HepG2 (cell line): ENCODE data around the gene LINC00237. TPM values are rescaled to one million over a fixed set of nuclear protein-coding genes. Genes with fewer than 3 reads are reported as not detected.
A peak's percentile ranks its signal among the peaks of the same experiment; 100 is the strongest.

ENCODE experiments used
- AHDC1 ChIP-seq: sonication (generic); formaldehyde crosslinking; IDR thresholded peaks from 2 replicates; pipeline ENCODE4 v1.5.1; 2020; ENCODE audit warnings: mild to moderate bottlenecking, missing genetic modification reagents, borderline replicate concordance
- ARNTL ChIP-seq: sonication (generic); formaldehyde crosslinking; IDR thresholded peaks from 2 replicates; pipeline ENCODE4 v1.4.0; 2020; ENCODE audit warnings: mild to moderate bottlenecking, missing genetic modification reagents
- ATF4 ChIP-seq, 2 experiments: fragments of 450-650 bp in 1 of 2; sonication (generic) in 1 of 2; formaldehyde crosslinking; IDR thresholded peaks; 2 replicates each; pipeline versions ENCODE4 v1.5.0 to v1.8.0; 2020 to 2022; ENCODE audit warnings: mild to moderate bottlenecking in 1 of 2, missing genetic modification reagents in 1 of 2
- BORCS8-MEF2B ChIP-seq: sonication (generic); formaldehyde crosslinking; IDR thresholded peaks from 2 replicates; pipeline ENCODE4 v1.8.0; 2022; ENCODE audit warnings: mild to moderate bottlenecking, missing genetic modification reagents
- CBX5 ChIP-seq: sonication (generic); formaldehyde crosslinking; IDR thresholded peaks from 2 replicates; pipeline ENCODE4 v1.4.0; 2020; ENCODE audit warnings: missing genetic modification reagents, borderline replicate concordance
- FOXP4 ChIP-seq: sonication (generic); formaldehyde crosslinking; IDR thresholded peaks from 2 replicates; pipeline ENCODE4 v1.4.0; 2020; ENCODE audit warnings: missing genetic modification reagents
- HDAC1 ChIP-seq: sonication (generic); formaldehyde crosslinking; IDR thresholded peaks from 2 replicates; pipeline ENCODE4 v1.5.1; 2020; ENCODE audit warnings: mild to moderate bottlenecking, missing genetic modification reagents
- HNRNPUL1 ChIP-seq: fragments of 200-400 bp; formaldehyde crosslinking; IDR thresholded peaks from 2 replicates; pipeline ENCODE4 v1.6.1; 2017; ENCODE audit warnings: low read depth, mild to moderate bottlenecking, low read length, moderate library complexity
- KDM6A ChIP-seq: IDR thresholded peaks from 2 replicates; pipeline ENCODE4 v1.6.1; 2016; ENCODE audit warnings: low read depth
- MLLT10 ChIP-seq: sonication (generic); formaldehyde crosslinking; IDR thresholded peaks from 2 replicates; pipeline ENCODE4 v1.4.0; 2020; ENCODE audit warnings: missing genetic modification reagents
- NR1H2 ChIP-seq: sonication (generic); formaldehyde crosslinking; IDR thresholded peaks from 2 replicates; pipeline ENCODE4 v1.8.1; 2022; ENCODE audit warnings: low read depth, missing genetic modification reagents, borderline replicate concordance
- RARG ChIP-seq: sonication (generic); formaldehyde crosslinking; IDR thresholded peaks from 2 replicates; pipeline ENCODE4 v1.4.0; 2020; ENCODE audit warnings: low read depth, mild to moderate bottlenecking, missing genetic modification reagents
- SMARCE1 ChIP-seq: fragments of 450-650 bp; IDR thresholded peaks from 2 replicates; pipeline ENCODE4 v1.6.1; 2017; ENCODE audit warnings: borderline replicate concordance
- SMYD3 ChIP-seq: sonication (generic); formaldehyde crosslinking; IDR thresholded peaks from 2 replicates; pipeline ENCODE4 v1.8.1; 2023; ENCODE audit warnings: mild to moderate bottlenecking, missing genetic modification reagents
- SOX13 ChIP-seq, 3 experiments: fragments of 450-650 bp in 1 of 3; sonication (generic) in 1 of 3; formaldehyde crosslinking in 1 of 3; IDR thresholded peaks in 2 of 3; conservative IDR thresholded peaks in 1 of 3; 2 replicates each; pipeline versions ENCODE4 v1.5.0 to v1.6.1; 2016 to 2020; ENCODE audit warnings: antibody characterized with exemption in 1 of 3, mild to moderate bottlenecking in 1 of 3, missing compliant biosample characterization in 1 of 3, missing genetic modification reagents in 1 of 3, moderate library complexity in 1 of 3
- TEAD3 ChIP-seq: optimal IDR thresholded peaks from 2 replicates; pipeline ENCODE3; 2016; ENCODE audit warnings: borderline replicate concordance
- ZNF263 ChIP-seq: sonication (generic); formaldehyde crosslinking; IDR thresholded peaks from 2 replicates; pipeline ENCODE4 v1.4.0; 2020; ENCODE audit warnings: missing genetic modification reagents
- ZNF569 ChIP-seq: sonication (generic); formaldehyde crosslinking; IDR thresholded peaks from 2 replicates; pipeline ENCODE4 v1.5.0; 2020; ENCODE audit warnings: mild to moderate bottlenecking, missing genetic modification reagents, moderate library complexity, borderline replicate concordance
- ZNF605 ChIP-seq: sonication (generic); formaldehyde crosslinking; IDR thresholded peaks from 2 replicates; pipeline ENCODE4 v1.8.0; 2022; ENCODE audit warnings: mild to moderate bottlenecking, missing genetic modification reagents
- ZNF850 ChIP-seq: sonication (generic); formaldehyde crosslinking; conservative IDR thresholded peaks from 2 replicates; pipeline ENCODE4 v1.9.0; 2021; ENCODE audit warnings: mild to moderate bottlenecking, missing genetic modification reagents
- ZSCAN30 ChIP-seq: sonication (generic); formaldehyde crosslinking; IDR thresholded peaks from 2 replicates; pipeline ENCODE4 v1.5.0; 2020; ENCODE audit warnings: mild to moderate bottlenecking, missing genetic modification reagents
- ZZZ3 ChIP-seq: sonication (generic); formaldehyde crosslinking; IDR thresholded peaks from 2 replicates; pipeline ENCODE4 v1.4.0; 2020; ENCODE audit warnings: missing genetic modification reagents, mild to moderate bottlenecking, borderline replicate concordance
- polyA plus RNA-seq, 8 experiments: library from polyadenylated mRNA; depleted of rRNA in 3 of 8; stranded (reverse) in 7 of 8; unstranded in 1 of 8; fragments of >200 nt; fragmentation: Illumina TruSeq in 4 of 8; extraction: Trizol in 4 of 8; gene quantifications; 2 replicates each; pipeline versions ENCODE4 v1.2.1 to v1.2.3, GENCODE V29; 2011 to 2016; ENCODE audit warnings: low read depth in 4 of 8, missing spikeins in 1 of 8, mixed read lengths in 1 of 8; ENCODE audit not compliant: insufficient read depth in 1 of 8
- total RNA-seq, 5 experiments: library from RNA; depleted of rRNA; stranded (reverse); fragments of >200 nt; fragmentation: Illumina TruSeq; extraction: Trizol; gene quantifications; 2 replicates each; pipeline ENCODE4 v1.2.3, GENCODE V29; 2016; ENCODE audit warnings: low read depth in 1 of 5

The LINC00237 gene
- total and polyA plus RNA-seq, 2 of the 13 experiments (the other 11 are each of a cell fraction or from before 2014, with no cell fraction given), result not detected

DNA sequence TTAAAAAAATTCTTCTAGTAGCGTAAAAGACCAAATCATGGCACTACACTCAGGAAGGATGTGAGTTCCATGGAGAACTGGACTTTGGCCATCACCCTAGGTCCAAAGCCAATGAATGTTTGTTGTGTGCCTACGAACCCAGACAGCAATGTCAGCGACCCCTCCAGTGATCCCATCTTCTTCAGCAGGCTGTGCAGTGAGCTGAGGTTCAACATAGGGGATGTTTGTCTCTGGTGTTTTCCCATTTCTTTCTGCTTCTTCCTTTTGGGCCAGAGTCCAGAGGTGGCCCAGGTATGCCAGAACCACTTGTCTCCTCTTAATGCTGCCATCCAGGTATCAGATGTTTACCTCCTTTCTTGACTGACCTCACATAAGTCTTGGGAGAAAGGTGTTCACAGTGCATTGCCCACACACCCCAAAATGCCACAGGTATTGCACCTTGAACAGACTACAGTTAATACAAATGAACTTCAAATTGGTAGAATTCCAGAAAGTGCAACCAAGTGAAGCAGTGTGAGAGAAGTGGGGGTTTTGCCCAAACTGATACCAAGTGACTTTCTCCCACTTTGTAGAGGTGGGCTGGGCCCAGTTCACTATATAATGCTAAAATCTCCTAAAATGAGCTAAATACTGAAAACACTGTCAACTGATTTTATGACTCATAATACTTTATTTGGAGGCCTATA is 33.9 kb upstream of the LINC00237 start (continued):
- TF ChIP-seq ATF4 (CRISPR knock-in tag; IDR thresholded peaks at IDR 0.05) (no peak; a peak in 1 of 4 replicates), ZNF850 (no peak), KDM6A (peak; percentile 49; the same call in 1 of the 2 replicates), MLLT10 (no peak), TEAD3 (CRISPR knock-in tag) (peak; percentile 86), FOXP4 (peak; percentile 79), AHDC1 (CRISPR knock-in tag) (peak; percentile 53; the same call in 1 of the 2 replicates), ZSCAN30 (CRISPR knock-in tag) (no peak), SMARCE1 (no peak), SMYD3 (no peak), ZNF263 (CRISPR knock-in tag) (no peak), ZZZ3 (no peak), RARG (CRISPR knock-in tag) (no peak), CBX5 (CRISPR knock-in tag) (no peak), SOX13 (IDR thresholded peaks at IDR 0.05) (no peak), SOX13 (CRISPR knock-in tag; conservative IDR thresholded peaks at IDR 0.05 in 1 of 2, IDR thresholded peaks at IDR 0.05 in 1 of 2) (peak in 1 of 2 experiments; percentile 66; a peak in 2 of 4 replicates), NR1H2 (CRISPR knock-in tag) (no peak), HNRNPUL1 (no peak), BORCS8-MEF2B (CRISPR knock-in tag) (no peak), ZNF569 (CRISPR knock-in tag) (no peak), HDAC1 (CRISPR knock-in tag) (peak; percentile 56; the same call in 1 of the 2 replicates), ZNF605 (CRISPR knock-in tag) (no peak), ARNTL (CRISPR knock-in tag) (no peak)
